Pancreas (tissue), 10 donors: ENCODE measurements around the gene AGPAT2. TPM values are rescaled to one million over a fixed set of nuclear protein-coding genes. Genes with fewer than 3 reads are reported as not detected.
A peak's percentile ranks its signal among the peaks of the same experiment; 100 is the strongest.

Source experiments
- ATAC-seq, 4 donors: fragments of 200-7000 bp; cut with Tn5 transposase; one replicate each; pipeline versions ENCODE4 v1.8.0 to v1.9.1; 2020; ENCODE audit warnings: mild to moderate bottlenecking in 4 of 4, moderate library complexity in 4 of 4
- DNase-seq, 6 donors: peaks; one replicate each; pipeline ENCODE4 v3.0.0-alpha.2; 2020
- FAIRE-seq: peaks from 2 replicates; lab custom pipeline; 2012; peaks lifted over from hg19 to GRCh38; lab: Jason Lieb, UNC
- H3K27ac ChIP-seq, 4 donors: fragments of 200-600 bp; sonication (generic); 1 replicate in 3 of 4; 2 replicates in 1 of 4; pipeline versions ENCODE4 v1.5.0 to v1.8.0; 2020
- H3K27me3 ChIP-seq, 4 donors: fragments of 200-600 bp; one replicate each; pipeline ENCODE4 v1.8.0; 2021
- H3K36me3 ChIP-seq, 3 donors: fragments of 200-600 bp; sonication (generic) in 1 of 3; one replicate each; pipeline versions ENCODE4 v1.5.0 to v1.8.0; 2020 to 2021
- H3K4me1 ChIP-seq, 3 donors: fragments of 200-600 bp; one replicate each; pipeline ENCODE4 v1.8.0; 2021
- H3K4me3 ChIP-seq, 4 donors: fragments of 200-600 bp; sonication (generic) in 2 of 4; one replicate each; pipeline versions ENCODE4 v1.5.0 to v1.8.0; 2020 to 2021
- H3K9me3 ChIP-seq, 4 donors: fragments of 200-600 bp; one replicate each; pipeline ENCODE4 v1.8.0; 2021
- CTCF ChIP-seq, 4 donors: fragments of 200-600 bp; sonication (generic) in 3 of 4; IDR thresholded peaks; one replicate each; pipeline versions ENCODE4 v1.5.0 to v1.8.0; 2021; ENCODE audit warnings: antibody characterized with exemption in 4 of 4
- WGBS, 2 donors: extraction: QIAGEN DNeasy Blood & Tissue Kit; methylation state at CpG; one replicate each; pipeline ENCODE4 v1.1.7; 2013; 5-methylcytosine and 5-hydroxymethylcytosine counted together
- intact Hi-C, 3 donors: fragments of 100-400 bp; cut with DNase I; formaldehyde crosslinking; loops; one replicate each; pipeline versions ENCODE4 v1.11.1 to v1.14.2; 2022
- polyA plus RNA-seq, 2 donors: library from polyadenylated mRNA; stranded (reverse); fragments of 200-250 nt; gene quantifications; one replicate each; pipeline ENCODE4 v1.2.3, GENCODE V29; 2013
- total RNA-seq, 6 donors: library from RNA; stranded (reverse); fragmentation: NEBNext Ultra II Directional in 4 of 6; extraction: Animal tissue kit (Norgen Biotek cat#: 25700) in 4 of 6; gene quantifications; one replicate each; pipeline versions ENCODE4 v1.2.1 to v1.2.4, GENCODE V29; 2021 to 2023
- donor health status: healthy with polysubstance abuse.
- donor health status: DM: no; HTN: no; CAD: no; lungs with moderate emphysema.
- donor health status: DM: no; HTN: no; CAD: no.
- donor health status: control.
- donor health status: control.
- donor health status: Bipolar disorder and iron deficiency.
- donor health status: DM: yes; HTN: yes; CAD: no.
- donor health status: DM: no; HTN: no; CAD: no.
- donor health status: DM: no; HTN: no; CAD: no.
- donor health status: DM: yes; HTN: yes; CAD: no.

Gene AGPAT2
- total and polyA plus RNA-seq, 8 donors: 57.0 to 158 (median 82.7) TPM

DNA sequence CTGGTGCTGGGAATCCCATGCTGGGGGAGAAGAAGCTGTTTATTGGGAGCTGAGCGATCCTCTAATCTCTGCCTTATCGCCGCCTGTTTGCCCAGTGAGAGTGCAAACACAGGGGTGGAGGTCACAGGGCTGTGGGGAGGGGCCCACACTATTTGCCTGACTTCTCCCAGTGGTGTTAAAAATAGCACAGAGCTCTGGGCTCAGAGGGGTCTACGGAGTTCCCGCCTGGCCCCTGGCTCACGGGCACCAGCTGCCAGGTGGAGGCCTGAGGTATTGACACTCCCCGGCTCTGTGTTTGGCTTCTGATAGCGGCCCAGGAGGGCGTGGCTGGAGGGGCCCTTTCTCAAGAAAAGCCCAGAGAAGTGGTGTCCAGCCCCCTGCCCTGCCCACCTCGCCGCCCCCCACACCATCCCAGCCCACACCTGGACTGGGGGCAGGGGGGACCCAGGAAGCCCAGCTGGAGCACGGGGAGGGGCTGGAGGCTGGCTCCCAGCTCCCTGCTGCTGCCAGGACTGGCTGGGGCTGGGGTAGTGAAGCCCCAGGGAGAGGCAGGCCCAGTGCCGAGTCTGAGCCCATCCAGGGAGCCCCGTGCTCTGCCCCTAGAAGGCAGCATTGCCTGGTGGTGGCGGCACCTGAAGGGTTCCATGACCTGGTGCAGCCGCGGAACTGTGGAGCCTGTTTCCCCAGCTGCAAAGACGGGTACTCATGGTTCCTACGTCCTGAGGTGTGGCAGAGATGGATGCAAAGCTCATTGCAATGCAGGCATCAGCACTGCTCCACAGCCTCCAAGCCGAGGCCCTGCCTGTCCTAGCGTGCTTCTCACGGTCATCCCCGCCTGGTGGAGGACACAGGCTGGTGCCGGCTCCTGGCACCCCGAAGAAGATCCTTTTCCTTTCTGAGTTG is 60.3 kb downstream of the AGPAT2 start:
- H3K4me1 ChIP-seq: peaks cover 42 to 56% (median 49%) of the 10 kb centered on the region in 3 donors
- intact Hi-C loops: loop anchor here in 1 of 3 donors (5.0 kb wide), 1 partner anchor 90 kb away; no protein-coding TSS in a partner anchor
- FAIRE-seq: no peak

GRCh38 chr9:136626066-136626725 is 61.1 kb downstream of the AGPAT2 start:
- Histone ChIP-seq H3K9me3 (no peaks in the 10 kb centered on the region), H3K27ac (peak overlapping the region; percentile 40 to 74 (median 64)), H3K4me1 (peaks cover 42 to 56% (median 49%) of the 10 kb centered on the region in 3 donors), H3K36me3 (no peaks in the 10 kb centered on the region), H3K4me3 (no peak overlapping the region), H3K27me3 (no peaks in the 10 kb centered on the region)
- no peak for TF ChIP-seq CTCF (IDR thresholded peaks at IDR 0.05)
- 15 to 17% methylated on average over 19 to 28 of the region's 30 CpGs for WGBS, 2 donors
- peak; percentile 52 to 91 (median 79) for DNase-seq
- ATAC-seq: peak; percentile 40 to 57 (median 48)
- intact Hi-C loops: loop anchor here in 1 of 3 donors (5.0 kb wide), 1 partner anchor 89 kb away; no protein-coding TSS in a partner anchor
- no peak for FAIRE-seq

More for the DNA sequence above, 60.3 kb downstream of the AGPAT2 start:
- WGBS, 2 donors: 18 to 24% methylated on average over 24 to 25 of the region's 25 CpGs
- H3K36me3 ChIP-seq: no peaks in the 10 kb centered on the region
- peak overlapping the region; percentile 39 to 74 (median 54) for H3K27ac ChIP-seq
- TF ChIP-seq CTCF (IDR thresholded peaks at IDR 0.05): peak in 2 of 4 donors; percentile 6 to 21
- no peak overlapping the region for H3K4me3 ChIP-seq
- ATAC-seq (peak; percentile 69 to 81 (median 74)), DNase-seq (peak; percentile 73 to 92 (median 82))
- H3K27me3 ChIP-seq: no peaks in the 10 kb centered on the region
- H3K9me3 ChIP-seq: no peaks in the 10 kb centered on the region

- FAIRE-seq: no peak
- DNase-seq: peak; percentile 87 to 96 (median 92)
- H3K27ac ChIP-seq: peak overlapping the region; percentile 40 to 74 (median 64)
- H3K9me3 ChIP-seq: no peaks in the 10 kb centered on the region
- no peak for TF ChIP-seq CTCF (IDR thresholded peaks at IDR 0.05)
- intact Hi-C loops: loop anchor here in 1 of 3 donors (5.0 kb wide), 1 partner anchor 88 kb away; no protein-coding TSS in a partner anchor
- H3K4me1 ChIP-seq: peaks cover 42 to 47% (median 46%) of the 10 kb centered on the region in 3 donors
- peak; percentile 46 to 63 (median 62) for ATAC-seq
- WGBS, 2 donors: 9 to 10% methylated on average over 18 to 19 of the region's 19 CpGs
- H3K36me3 ChIP-seq: no peaks in the 10 kb centered on the region
- no peak overlapping the region for H3K4me3 ChIP-seq
- H3K27me3 ChIP-seq: no peaks in the 10 kb centered on the region
Observed at GRCh38 chr9:136625101-136626065, 61.9 kb downstream of the AGPAT2 start.

DNA sequence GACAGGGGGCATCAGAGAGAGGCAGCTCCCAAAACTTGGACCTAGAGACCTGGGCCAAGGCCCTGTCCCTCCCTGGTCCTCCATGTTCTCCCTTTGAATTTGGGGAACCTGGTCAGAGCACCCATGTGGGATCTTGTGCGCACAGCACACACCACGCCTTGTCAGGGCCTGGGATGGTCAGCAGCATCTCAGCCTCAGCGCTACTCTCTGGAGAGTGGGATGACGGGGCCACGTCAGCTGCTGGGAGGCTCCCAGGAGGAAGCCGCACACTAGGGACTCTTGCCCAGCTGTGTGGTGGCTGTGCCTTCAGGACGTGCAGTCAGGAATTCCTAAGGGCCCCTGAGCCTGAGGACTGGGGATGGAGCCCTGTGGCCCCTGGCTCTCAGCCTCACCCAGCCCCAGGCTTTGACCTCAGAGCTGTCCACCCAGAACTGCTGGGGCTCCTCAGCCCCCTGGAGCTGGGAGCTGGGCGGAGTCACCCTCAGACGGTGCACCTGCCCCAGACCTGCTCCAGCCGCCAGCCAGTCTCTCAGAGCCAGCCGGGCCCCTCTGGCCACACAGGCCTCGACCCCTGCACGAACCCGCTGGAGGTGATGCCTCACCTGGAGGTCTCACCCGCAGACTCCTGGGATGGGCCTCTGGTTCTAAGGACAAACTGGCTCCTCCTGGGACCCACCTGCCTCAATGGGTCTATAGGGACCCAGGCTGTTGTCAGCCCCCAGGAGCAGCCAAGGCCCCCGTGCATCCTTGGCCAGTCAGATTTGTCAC is 62.9 kb downstream of the AGPAT2 start:
- no peaks in the 10 kb centered on the region for H3K36me3 ChIP-seq
- intact Hi-C loops: no loop called here
- no peak overlapping the region for H3K4me3 ChIP-seq
- TF ChIP-seq CTCF (IDR thresholded peaks at IDR 0.05): no peak
- no peak for ATAC-seq
- peak in 3 of 6 donors; percentile 52 to 84 (median 61) for DNase-seq
- peak overlapping the region in 2 of 4 donors; percentile 40 to 74 for H3K27ac ChIP-seq
- no peak for FAIRE-seq
- H3K9me3 ChIP-seq: no peaks in the 10 kb centered on the region
- no peaks in the 10 kb centered on the region for H3K27me3 ChIP-seq
- peaks cover 41 to 42% (median 42%) of the 10 kb centered on the region in 3 donors for H3K4me1 ChIP-seq
- WGBS, 2 donors: 78 to 80% methylated on average over 16 of the region's 16 CpGs
